ENCODE data around the gene EWSR1. TPM values are rescaled to one million over a fixed set of nuclear protein-coding genes. Genes with fewer than 3 reads are reported as not detected.

Gene EWSR1
- total and polyA plus RNA-seq, 2 donors (not counting 3 experiments of a cell fraction or from before 2014, with no cell fraction given): 305 to 588 TPM

GRCh38 chr22:29254286-29254660 lies 13.8 kb upstream of the EWSR1 start:
- no peak overlapping the region for H3K9ac ChIP-seq (replicated peaks; ENCODE audit: extremely low read depth, insufficient read depth, low read length)
- H3K79me2 ChIP-seq (ENCODE audit: control insufficient read depth, insufficient read depth, low read length): no peaks in the 10 kb centered on the region
- dilution Hi-C loops (cut with MboI; ENCODE audit: extremely low pct_ligation_motif_present, low sequenced_read_pairs): no loop called here
- H3K4me3 ChIP-seq (replicated peaks in 1 of 3; ENCODE audit: insufficient read depth in 1 of 3, low read depth in 1 of 3, low read length in 3 of 3): no peak overlapping the region
- intact Hi-C loops (cut with micrococcal nuclease): no loop called here
- no peaks in the 10 kb centered on the region for H3K9me3 ChIP-seq (replicated peaks; ENCODE audit: control insufficient read depth, insufficient read depth, low read length)
- TF ChIP-seq FOS (IDR thresholded peaks at IDR 0.05; ENCODE audit: borderline replicate concordance, insufficient read depth, low read length) (no peak), MYC (IDR thresholded peaks at IDR 0.05; ENCODE audit: low read depth, low read length) (no peak), POLR2A (IDR thresholded peaks at IDR 0.05; ENCODE audit: low read depth, low read length) (no peak), JUN (IDR thresholded peaks at IDR 0.05; ENCODE audit: borderline replicate concordance, insufficient read depth, insufficient read length, low read depth) (no peak), MAX (IDR thresholded peaks at IDR 0.05; ENCODE audit: insufficient read depth, insufficient read length) (no peak), GATA2 (IDR thresholded peaks at IDR 0.05; ENCODE audit: insufficient read depth, insufficient read length, low read depth, low read length) (no peak), EZH2 (IDR thresholded peaks at IDR 0.05; ENCODE audit: borderline replicate concordance, low read depth, low read length, severe bottlenecking) (no peak), POLR2AphosphoS5 (IDR thresholded peaks at IDR 0.05; ENCODE audit: insufficient read depth, low read depth, low read length) (no peak)
- TF ChIP-seq, protein P1, sequence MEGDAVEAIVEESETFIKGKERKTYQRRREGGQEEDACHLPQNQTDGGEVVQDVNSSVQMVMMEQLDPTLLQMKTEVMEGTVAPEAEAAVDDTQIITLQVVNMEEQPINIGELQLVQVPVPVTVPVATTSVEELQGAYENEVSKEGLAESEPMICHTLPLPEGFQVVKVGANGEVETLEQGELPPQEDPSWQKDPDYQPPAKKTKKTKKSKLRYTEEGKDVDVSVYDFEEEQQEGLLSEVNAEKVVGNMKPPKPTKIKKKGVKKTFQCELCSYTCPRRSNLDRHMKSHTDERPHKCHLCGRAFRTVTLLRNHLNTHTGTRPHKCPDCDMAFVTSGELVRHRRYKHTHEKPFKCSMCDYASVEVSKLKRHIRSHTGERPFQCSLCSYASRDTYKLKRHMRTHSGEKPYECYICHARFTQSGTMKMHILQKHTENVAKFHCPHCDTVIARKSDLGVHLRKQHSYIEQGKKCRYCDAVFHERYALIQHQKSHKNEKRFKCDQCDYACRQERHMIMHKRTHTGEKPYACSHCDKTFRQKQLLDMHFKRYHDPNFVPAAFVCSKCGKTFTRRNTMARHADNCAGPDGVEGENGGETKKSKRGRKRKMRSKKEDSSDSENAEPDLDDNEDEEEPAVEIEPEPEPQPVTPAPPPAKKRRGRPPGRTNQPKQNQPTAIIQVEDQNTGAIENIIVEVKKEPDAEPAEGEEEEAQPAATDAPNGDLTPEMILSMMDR (IDR thresholded peaks at IDR 0.05; ENCODE audit: extremely low read depth in 1 of 2, insufficient read depth in 1 of 2, low read depth in 1 of 2, low read length in 2 of 2): no peak
- no peaks in the 10 kb centered on the region for H3K9me1 ChIP-seq (replicated peaks; ENCODE audit: control insufficient read depth, extremely low read depth, insufficient read depth, low read length)
- ChIA-PET POLR2A (no interaction called here), CTCF (interaction anchor here (0.6 to 1.2 kb wide), 2 partner anchors 9 kb away, joined by 3 to 7 read pairs; no protein-coding TSS in a partner anchor)
- no peaks in the 10 kb centered on the region for H3K4me1 ChIP-seq (ENCODE audit: control insufficient read depth, extremely low read depth, insufficient read depth, low read length)
- no peaks in the 10 kb centered on the region for H3K36me3 ChIP-seq (ENCODE audit: control insufficient read depth in 2 of 2, extremely low read depth in 1 of 2, insufficient read depth in 2 of 2, low read length in 2 of 2)
- no peak overlapping the region for H2AFZ ChIP-seq (ENCODE audit: low read depth, low read length)
- H4K20me1 ChIP-seq (replicated peaks; ENCODE audit: control insufficient read depth, extremely low read depth, insufficient read depth, low read length): no peaks in the 10 kb centered on the region
- no peak overlapping the region for H3K27ac ChIP-seq (ENCODE audit: insufficient read depth, low read depth, low read length)
- H3K27me3 ChIP-seq (ENCODE audit: control insufficient read depth in 2 of 2, insufficient read depth in 2 of 2, low read length in 2 of 2): peaks cover 0 to 2% of the 10 kb centered on the region in 2 experiments
- no TSS peak for BruUV-seq (replicated peaks)
- FAIRE-seq: no peak
- H3K4me2 ChIP-seq (ENCODE audit: insufficient read depth, low read length): no peak overlapping the region
- DNase-seq (ENCODE audit: low read depth, low spot score): no peak

Measured in endothelial cell of umbilical vein (primary cell).